HL-60 (cell line): ENCODE measurements around the gene LRRC55.

ENCODE experiments used
- DNase-seq, 2 experiments: peaks; one replicate each; pipeline ENCODE4 v3.0.0-alpha.2; 2010 to 2020; ENCODE audit warnings: low read depth in 1 of 2, low spot score in 1 of 2
- H3K27ac ChIP-seq: fragments of 250-450 bp; sonication (Bioruptor Pico); replicated peaks from 2 replicates; pipeline ENCODE4 v1.5.1; 2020; ENCODE audit warnings: mild to moderate bottlenecking, moderate library complexity
- H3K27me3 ChIP-seq: fragments of 250-450 bp; sonication (Bioruptor Pico); 2 replicates; pipeline ENCODE4 v1.5.1; 2021; ENCODE audit warnings: mild to moderate bottlenecking, moderate library complexity; ENCODE audit not compliant: insufficient read depth, poor library complexity, severe bottlenecking
- H3K4me3 ChIP-seq: replicated peaks from 2 replicates; pipeline ENCODE4 v1.5.1; 2011; ENCODE audit warnings: mild to moderate bottlenecking, control low read depth, low read length; ENCODE audit not compliant: insufficient read depth
- CTCF ChIP-seq: IDR thresholded peaks from one replicate; pipeline ENCODE4 v1.5.1; 2011; ENCODE audit warnings: low read length, control low read depth, inconsistent platforms; ENCODE audit not compliant: insufficient read depth
- GABPA ChIP-seq: IDR thresholded peaks from 2 replicates; pipeline ENCODE4 v1.6.1; 2012; ENCODE audit warnings: low read depth
- POLR2AphosphoS5 ChIP-seq: IDR thresholded peaks from 2 replicates; pipeline ENCODE4 v1.6.1; 2012; ENCODE audit warnings: low read depth
- REST ChIP-seq: IDR thresholded peaks from 2 replicates; pipeline ENCODE4 v1.6.1; 2012; ENCODE audit warnings: low read depth; ENCODE audit not compliant: insufficient replicate concordance
- SPI1 ChIP-seq: IDR thresholded peaks from 2 replicates; pipeline ENCODE4 v1.6.1; 2012; ENCODE audit warnings: low read depth, mild to moderate bottlenecking, borderline replicate concordance

The LRRC55 gene

GRCh38 chr11:57178334-57178733 is 3.4 kb upstream of the LRRC55 start:
- Histone ChIP-seq H3K27ac (no peak overlapping the region), H3K27me3 (peaks cover 25% of the 10 kb centered on the region), H3K4me3 (no peak overlapping the region)
- TF ChIP-seq GABPA (no peak), REST (no peak), SPI1 (no peak), CTCF (no peak), POLR2AphosphoS5 (no peak)
- DNase-seq, result no peak

- no peak for TF ChIP-seq REST
- DNase-seq, result no peak
- peaks cover 25% of the 10 kb centered on the region for H3K27me3 ChIP-seq
- no peak overlapping the region for H3K4me3 ChIP-seq
- H3K27ac ChIP-seq, result no peak overlapping the region
These were observed 2.1 kb upstream of the LRRC55 start for GRCh38 chr11:57179681-57180080.

GRCh38 chr11:57180081-57180561 is 1.6 kb upstream of the LRRC55 start:
- no peak overlapping the region for H3K4me3 ChIP-seq
- no peak for DNase-seq
- no peak overlapping the region for H3K27ac ChIP-seq
- H3K27me3 ChIP-seq, result peaks cover 25% of the 10 kb centered on the region
- no peak for TF ChIP-seq POLR2AphosphoS5
- no peak for TF ChIP-seq CTCF
- no peak for TF ChIP-seq REST
- TF ChIP-seq GABPA, result no peak
- TF ChIP-seq SPI1, result no peak

GRCh38 chr11:57180964-57181363 is 789 bp upstream of the LRRC55 start:
- H3K27ac ChIP-seq, result no peak overlapping the region
- H3K4me3 ChIP-seq, result no peak overlapping the region
- DNase-seq, result no peak
- no peak for TF ChIP-seq GABPA
- no peak for TF ChIP-seq CTCF
- no peak for TF ChIP-seq SPI1
- no peak for TF ChIP-seq POLR2AphosphoS5
- no peak for TF ChIP-seq REST
- H3K27me3 ChIP-seq, result peaks cover 25% of the 10 kb centered on the region
